Gastroesophageal sphincter (tissue), 4 donors: ENCODE data around the gene NEK8. TPM values are rescaled to one million over a fixed set of nuclear protein-coding genes. Genes with fewer than 3 reads are reported as not detected.
"Not testable (repeated sequence)": the region's sequence is repeated elsewhere in the genome, so short reads cannot be mapped to it uniquely, and the experiment has no call there.

Experiments
- ATAC-seq: fragments of 150-250 bp; one replicate; pipeline ENCODE4 v1.9.1; 2016; ENCODE audit warnings: mild to moderate bottlenecking, moderate library complexity
- H3K27ac ChIP-seq, 4 donors: fragments of 200-600 bp; sonication (generic) in 3 of 4; 1 replicate in 3 of 4; 2 replicates in 1 of 4; pipeline ENCODE4 v1.5.1; 2016 to 2019
- H3K27me3 ChIP-seq: fragments of 200-600 bp; sonication (generic); one replicate; pipeline ENCODE4 v1.5.1; 2019
- H3K36me3 ChIP-seq, 2 donors: fragments of 200-600 bp; sonication (generic); one replicate each; pipeline ENCODE4 v1.5.1; 2019; ENCODE audit warnings: control low read depth in 1 of 2
- H3K4me1 ChIP-seq, 3 donors: fragments of 200-600 bp; sonication (generic); 1 replicate in 2 of 3; 2 replicates in 1 of 3; pipeline ENCODE4 v1.5.1; 2016 to 2019; ENCODE audit warnings: control low read depth in 2 of 3
- H3K4me3 ChIP-seq, 2 donors: fragments of 200-600 bp; sonication (generic); one replicate each; pipeline ENCODE4 v1.5.1; 2019; ENCODE audit warnings: mild to moderate bottlenecking in 1 of 2, moderate library complexity in 1 of 2
- H3K9me3 ChIP-seq, 3 donors: fragments of 200-600 bp; sonication (generic); one replicate each; pipeline ENCODE4 v1.5.1; 2017 to 2019; ENCODE audit warnings: control low read depth in 2 of 3
- CTCF ChIP-seq, 4 experiments: fragments of 200-600 bp in 2 of 4; fragments of 450-650 bp in 2 of 4; sonication (generic) in 1 of 4; IDR thresholded peaks; one replicate each; pipeline ENCODE4 v1.5.1; 2017 to 2019; ENCODE audit warnings: antibody characterized with exemption in 4 of 4, mild to moderate bottlenecking in 2 of 4, moderate library complexity in 2 of 4
- EP300 ChIP-seq: sonication (generic); formaldehyde crosslinking; IDR thresholded peaks from one replicate; pipeline ENCODE4 v1.6.1; 2017; ENCODE audit warnings: antibody characterized with exemption, mild to moderate bottlenecking
- POLR2A ChIP-seq, 2 donors: fragments of 450-650 bp; IDR thresholded peaks; one replicate each; pipeline ENCODE4 v1.6.1; 2017; ENCODE audit warnings: antibody characterized with exemption in 2 of 2, mild to moderate bottlenecking in 2 of 2, moderate library complexity in 1 of 2
- POLR2AphosphoS5 ChIP-seq: sonication (generic); formaldehyde crosslinking; IDR thresholded peaks from one replicate; pipeline ENCODE4 v1.6.1; 2017; ENCODE audit warnings: antibody characterized with exemption
- WGBS, 2 donors: methylation state at CpG; one replicate each; pipeline ENCODE4 v1.1.5; 2018; ENCODE audit warnings: low coverage in 1 of 2; 5-methylcytosine and 5-hydroxymethylcytosine counted together
- total RNA-seq, 4 donors: library from RNA; depleted of rRNA; stranded (reverse); fragments of >200 nt; gene quantifications; one replicate each; pipeline ENCODE4 v1.1.0, GENCODE V29; 2016

NEK8 gene
- total RNA-seq, 4 donors from 2014 or later = 0.94 to 2.0 (median 1.8) TPM; not detected in 1

- ATAC-seq = no peak
- Histone ChIP-seq H3K4me3 (no peak overlapping the region), H3K36me3 (no peaks in the 10 kb centered on the region), H3K27ac (no peak overlapping the region), H3K4me1 (peaks cover 0 to 7% (median 0%) of the 10 kb centered on the region in 3 donors), H3K9me3 (no peaks in the 10 kb centered on the region), H3K27me3 (no peaks in the 10 kb centered on the region)
- WGBS, 2 donors = 71 to 92% methylated on average over 1 of the region's 1 CpG
- TF ChIP-seq POLR2A (IDR thresholded peaks at IDR 0.05) = no peak
- TF ChIP-seq CTCF (IDR thresholded peaks at IDR 0.05) = no peak
Measured at GRCh38 chr17:28733346-28733745, 4.8 kb downstream of the NEK8 start.

- no peak for ATAC-seq
- no peak overlapping the region for H3K4me3 ChIP-seq
- WGBS, 2 donors = 82 to 85% methylated on average over 6 of the region's 10 CpGs
- H3K4me1 ChIP-seq = no peaks in the 10 kb centered on the region
- no peak for TF ChIP-seq CTCF (IDR thresholded peaks at IDR 0.05)
- TF ChIP-seq POLR2A (IDR thresholded peaks at IDR 0.05) = no peak
- no peak for TF ChIP-seq POLR2AphosphoS5
- TF ChIP-seq EP300 = no peak
- no peak overlapping the region for H3K27ac ChIP-seq
- no peaks in the 10 kb centered on the region for H3K36me3 ChIP-seq
- H3K27me3 ChIP-seq = no peaks in the 10 kb centered on the region
- H3K9me3 ChIP-seq = no peaks in the 10 kb centered on the region
Measured at GRCh38 chr17:28734712-28735241, 6.2 kb downstream of the NEK8 start.

- H3K9me3 ChIP-seq = no peaks in the 10 kb centered on the region
- TF ChIP-seq CTCF (IDR thresholded peaks at IDR 0.05) = no peak
- no peak for TF ChIP-seq POLR2AphosphoS5
- no peak for TF ChIP-seq EP300
- TF ChIP-seq POLR2A (IDR thresholded peaks at IDR 0.05) = no peak
- WGBS, 2 donors = no CpG with 5 or more reads among the region's 5 CpGs
- H3K4me1 ChIP-seq = no peaks in the 10 kb centered on the region
- H3K36me3 ChIP-seq = no peaks in the 10 kb centered on the region
- H3K27ac ChIP-seq = no peak overlapping the region
- no peak for ATAC-seq
- no peaks in the 10 kb centered on the region for H3K27me3 ChIP-seq
- no peak overlapping the region for H3K4me3 ChIP-seq
Measured at GRCh38 chr17:28735242-28735722, 6.7 kb downstream of the NEK8 start.

GRCh38 chr17:28735913-28736769 lies 7.6 kb downstream of the NEK8 start:
- ATAC-seq, H3K27me3 ChIP-seq, H3K27ac ChIP-seq, H3K9me3 ChIP-seq, H3K36me3 ChIP-seq, H3K4me3 ChIP-seq, H3K4me1 ChIP-seq: not testable (repeated sequence)
- 92% methylated on average over 2 of the region's 8 CpGs; no CpG with 5 or more reads in 1 of the 2 donors for WGBS, 2 donors

- 100% methylated on average over 2 of the region's 12 CpGs; no CpG with 5 or more reads in 1 of the 2 donors for WGBS, 2 donors
- ATAC-seq = no peak
Measured at GRCh38 chr17:28737316-28737715, 8.7 kb downstream of the NEK8 start.

More at GRCh38 chr17:28737316-28737715, 8.7 kb downstream of the NEK8 start:
- TF ChIP-seq POLR2A (IDR thresholded peaks at IDR 0.05) (no peak), EP300 (no peak), CTCF (IDR thresholded peaks at IDR 0.05) (no peak), POLR2AphosphoS5 (no peak)
- Histone ChIP-seq H3K27me3 (no peaks in the 10 kb centered on the region), H3K4me1 (no peaks in the 10 kb centered on the region), H3K4me3 (no peak overlapping the region), H3K27ac (no peak overlapping the region), H3K9me3 (no peaks in the 10 kb centered on the region), H3K36me3 (no peaks in the 10 kb centered on the region)
